HepG2 (cell line): ENCODE data around the gene ZNF416. TPM values are rescaled to one million over a fixed set of nuclear protein-coding genes. Genes with fewer than 3 reads are reported as not detected.

ENCODE experiments used
- ATAC-seq: fragments of 200-7000 bp; cut with Tn5 transposase; 3 replicates; pipeline ENCODE4 v1.9.1; 2020; ENCODE audit warnings: mild to moderate bottlenecking, moderate library complexity
- BruUV-seq: library from RNA; stranded (reverse); fragments of 400-500 nt; replicated peaks from 2 replicates; lab custom pipeline; 2021; lab: Mats Ljungman, UMichigan
- CTCF ChIA-PET: fragments of 300-600 bp; formaldehyde crosslinking; extraction: SDS; loops from one replicate; lab custom pipeline; 2021; ENCODE audit warnings: low total read pairs, inconsistent platforms, low intra/inter-chr PET ratio; lab: Yijun Ruan, JAX
- POLR2A ChIA-PET: fragments of 350-600 bp; sonication (Branson Sonifier 250); formaldehyde crosslinking; loops from one replicate; lab custom pipeline; 2020; ENCODE audit warnings: antibody characterized with exemption, inconsistent platforms; lab: Yijun Ruan, JAX
- DNase-seq: peaks from one replicate; pipeline ENCODE4 v3.0.0-alpha.2; 2015; ENCODE audit warnings: low spot score
- FAIRE-seq: peaks from 3 replicates; lab custom pipeline; 2011; peaks lifted over from hg19 to GRCh38; lab: Jason Lieb, UNC
- H2AFZ ChIP-seq: one replicate; pipeline ENCODE4 v1.6.1; 2011; ENCODE audit warnings: low read length, inconsistent platforms
- H3K27ac ChIP-seq: fragments of 300-600 bp; 3 replicates; pipeline ENCODE4 v1.8.0; 2011; ENCODE audit warnings: mixed run types, mild to moderate bottlenecking, mixed read lengths, low read length, inconsistent platforms; ENCODE audit not compliant: insufficient read depth; ENCODE audit errors: extremely low read length
- H3K27me3 ChIP-seq, 2 experiments: fragments of 200-600 bp in 1 of 2; 2 replicates in 1 of 2; 3 replicates in 1 of 2; pipeline versions ENCODE4 v1.6.0 to v1.8.0; 2011; ENCODE audit warnings: low read length in 2 of 2, mild to moderate bottlenecking in 2 of 2, moderate library complexity in 2 of 2, inconsistent platforms in 1 of 2; ENCODE audit not compliant: insufficient read depth in 2 of 2, control insufficient read depth in 1 of 2
- H3K36me3 ChIP-seq, 2 experiments: fragments of 200-600 bp in 1 of 2; replicated peaks in 1 of 2; 2 replicates in 1 of 2; 3 replicates in 1 of 2; pipeline versions ENCODE4 v1.5.1 to v1.8.0; 2011; ENCODE audit warnings: low read length in 2 of 2, inconsistent platforms in 1 of 2; ENCODE audit not compliant: insufficient read depth in 2 of 2, control insufficient read depth in 1 of 2
- H3K4me1 ChIP-seq: 2 replicates; pipeline ENCODE4 v1.5.1; 2012; ENCODE audit warnings: low read length, inconsistent platforms; ENCODE audit not compliant: insufficient read depth
- H3K4me2 ChIP-seq: 2 replicates; pipeline ENCODE4 v1.6.0; 2011; ENCODE audit warnings: low read depth, low read length, inconsistent platforms
- H3K4me3 ChIP-seq, 3 experiments: fragments of 200-600 bp in 1 of 3; sonication (generic), shearing (Covaris generic) in 1 of 3; replicated peaks in 1 of 3; 2 replicates each; pipeline ENCODE4 v1.5.1; 2011 to 2016; ENCODE audit warnings: low read length in 3 of 3, inconsistent platforms in 2 of 3, low read depth in 2 of 3, mild to moderate bottlenecking in 2 of 3, control low read depth in 1 of 3, mixed read lengths in 1 of 3; ENCODE audit not compliant: insufficient read depth in 1 of 3
- H3K79me2 ChIP-seq: one replicate; pipeline ENCODE4 v1.6.1; 2011; ENCODE audit warnings: low read length, inconsistent platforms; ENCODE audit not compliant: insufficient read depth
- H3K9ac ChIP-seq: 2 replicates; pipeline ENCODE4 v1.6.0; 2011; ENCODE audit warnings: mild to moderate bottlenecking, low read depth, low read length, inconsistent platforms; ENCODE audit not compliant: insufficient read depth
- H3K9me3 ChIP-seq: 2 replicates; pipeline ENCODE4 v1.5.1; 2012; ENCODE audit warnings: mild to moderate bottlenecking, low read length
- H4K20me1 ChIP-seq: 2 replicates; pipeline ENCODE4 v1.6.0; 2011; ENCODE audit warnings: inconsistent platforms, mild to moderate bottlenecking, low read length, moderate library complexity; ENCODE audit not compliant: insufficient read depth
- IRX3 ChIP-seq: sonication (generic); formaldehyde crosslinking; IDR thresholded peaks from 2 replicates; pipeline ENCODE4 v1.8.1; 2023; ENCODE audit warnings: mild to moderate bottlenecking, low read depth, missing genetic modification reagents, borderline replicate concordance
- JUNB ChIP-seq: sonication (generic); formaldehyde crosslinking; IDR thresholded peaks from 2 replicates; pipeline ENCODE4 v1.8.0; 2022; ENCODE audit warnings: missing genetic modification reagents, mild to moderate bottlenecking, borderline replicate concordance
- KLF11 ChIP-seq: IDR thresholded peaks from 2 replicates; pipeline ENCODE4 v1.6.1; 2016; ENCODE audit warnings: missing compliant biosample characterization
- KLF16 ChIP-seq, 2 experiments: sonication (generic) in 1 of 2; formaldehyde crosslinking in 1 of 2; IDR thresholded peaks; 2 replicates each; pipeline versions ENCODE4 v1.6.1 to v1.8.0; 2016 to 2023; ENCODE audit warnings: missing genetic modification reagents in 2 of 2, missing compliant biosample characterization in 1 of 2
- NFE2 ChIP-seq: sonication (generic); formaldehyde crosslinking; IDR thresholded peaks from 2 replicates; pipeline ENCODE4 v1.4.0; 2020; ENCODE audit warnings: missing genetic modification reagents
- RCOR2 ChIP-seq: IDR thresholded peaks from 2 replicates; pipeline ENCODE4 v1.6.1; 2016; ENCODE audit warnings: missing biosample characterization, missing genetic modification reagents
- RFX3 ChIP-seq: IDR thresholded peaks from 2 replicates; pipeline ENCODE4 v1.6.1; 2016; ENCODE audit warnings: missing biosample characterization, missing genetic modification reagents
- SCMH1 ChIP-seq: sonication (generic); formaldehyde crosslinking; IDR thresholded peaks from 2 replicates; pipeline ENCODE4 v1.9.0; 2021; ENCODE audit warnings: missing genetic modification reagents, mild to moderate bottlenecking, borderline replicate concordance
- SIN3A ChIP-seq: IDR thresholded peaks from 2 replicates; pipeline ENCODE4 v1.6.1; 2011; ENCODE audit warnings: low read depth, mild to moderate bottlenecking, control low read depth, low read length, borderline replicate concordance
- ZEB1 ChIP-seq: IDR thresholded peaks from 2 replicates; pipeline ENCODE4 v1.6.1; 2012; ENCODE audit warnings: mild to moderate bottlenecking, low read depth, inconsistent platforms; ENCODE audit not compliant: insufficient replicate concordance
- ZKSCAN1 ChIP-seq: fragments of 150-350 bp; IDR thresholded peaks from 2 replicates; pipeline ENCODE4 v1.6.1; 2014; ENCODE audit warnings: low read length
- ZNF138 ChIP-seq: sonication (generic); formaldehyde crosslinking; IDR thresholded peaks from 2 replicates; pipeline ENCODE4 v1.5.0; 2020; ENCODE audit warnings: mild to moderate bottlenecking, low read depth, missing genetic modification reagents
- ZNF263 ChIP-seq: sonication (generic); formaldehyde crosslinking; IDR thresholded peaks from 2 replicates; pipeline ENCODE4 v1.4.0; 2020; ENCODE audit warnings: missing genetic modification reagents
- ZNF44 ChIP-seq: sonication (generic); formaldehyde crosslinking; IDR thresholded peaks from 2 replicates; pipeline ENCODE4 v1.5.1; 2020; ENCODE audit warnings: mild to moderate bottlenecking, missing genetic modification reagents
- ZNF737 ChIP-seq: sonication (generic); formaldehyde crosslinking; IDR thresholded peaks from 2 replicates; pipeline ENCODE4 v1.5.0; 2020; ENCODE audit warnings: missing genetic modification reagents, mild to moderate bottlenecking, borderline replicate concordance
- WGBS: methylation state at CpG from one replicate; pipeline ENCODE4 v1.1.6; 2017; ENCODE audit warnings: low lambda C conversion rate; 5-methylcytosine and 5-hydroxymethylcytosine counted together
- in situ Hi-C: cut with HindIII; loops from 2 replicates; pipeline ENCODE4 v1.10.0; 2017; ENCODE audit warnings: low pct_unique_long_range_greater_than_20kb; ENCODE audit not compliant: extremely low pct_ligation_motif_present
- intact Hi-C: fragments of 100-400 bp; cut with micrococcal nuclease; formaldehyde crosslinking; loops from one replicate; pipeline ENCODE4 v1.10.0; 2022; ENCODE audit not compliant: unreplicated experiment
- polyA plus RNA-seq, 8 experiments: library from polyadenylated mRNA; depleted of rRNA in 3 of 8; stranded (reverse) in 7 of 8; unstranded in 1 of 8; fragments of >200 nt; fragmentation: Illumina TruSeq in 4 of 8; extraction: Trizol in 4 of 8; gene quantifications; 2 replicates each; pipeline versions ENCODE4 v1.2.1 to v1.2.3, GENCODE V29; 2011 to 2016; ENCODE audit warnings: low read depth in 4 of 8, missing spikeins in 1 of 8, mixed read lengths in 1 of 8; ENCODE audit not compliant: insufficient read depth in 1 of 8
- total RNA-seq, 5 experiments: library from RNA; depleted of rRNA; stranded (reverse); fragments of >200 nt; fragmentation: Illumina TruSeq; extraction: Trizol; gene quantifications; 2 replicates each; pipeline ENCODE4 v1.2.3, GENCODE V29; 2016; ENCODE audit warnings: low read depth in 1 of 5
- TF ChIP-seq, protein P1 (sequence below): sonication (generic); formaldehyde crosslinking; IDR thresholded peaks from 2 replicates; pipeline ENCODE4 v1.4.0; 2020; ENCODE audit warnings: missing genetic modification reagents
- TF ChIP-seq, protein P2 (sequence below): sonication (generic); formaldehyde crosslinking; IDR thresholded peaks from 2 replicates; pipeline ENCODE4 v1.4.0; 2020; ENCODE audit warnings: missing genetic modification reagents
- TF ChIP-seq, protein P3 (sequence below): sonication (generic); formaldehyde crosslinking; IDR thresholded peaks from 2 replicates; pipeline ENCODE4 v1.8.1; 2023; ENCODE audit warnings: mild to moderate bottlenecking, inconsistent platforms, moderate library complexity, missing genetic modification reagents, borderline replicate concordance

ZNF416 gene
- total and polyA plus RNA-seq, 2 of the 13 experiments (the other 11 are each of a cell fraction or from before 2014, with no cell fraction given): 1.5 to 5.3 TPM

DNA sequence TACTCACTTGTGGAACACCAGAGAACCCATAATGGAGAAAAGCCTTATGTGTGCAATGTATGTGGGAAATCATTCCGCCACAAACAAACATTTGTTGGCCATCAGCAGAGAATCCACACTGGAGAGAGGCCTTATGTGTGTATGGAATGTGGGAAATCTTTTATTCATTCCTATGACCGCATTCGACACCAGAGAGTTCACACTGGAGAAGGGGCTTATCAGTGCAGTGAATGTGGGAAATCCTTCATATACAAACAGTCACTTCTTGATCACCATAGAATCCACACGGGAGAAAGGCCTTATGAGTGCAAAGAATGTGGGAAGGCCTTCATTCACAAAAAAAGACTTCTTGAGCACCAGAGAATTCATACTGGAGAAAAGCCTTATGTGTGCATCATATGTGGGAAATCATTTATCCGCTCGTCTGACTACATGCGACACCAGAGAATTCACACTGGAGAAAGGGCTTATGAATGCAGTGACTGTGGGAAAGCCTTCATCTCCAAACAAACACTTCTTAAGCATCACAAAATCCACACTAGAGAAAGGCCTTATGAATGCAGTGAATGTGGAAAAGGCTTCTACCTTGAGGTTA lies 40.7 kb downstream of the ZNF416 start (continued):
- TF ChIP-seq, protein P1, sequence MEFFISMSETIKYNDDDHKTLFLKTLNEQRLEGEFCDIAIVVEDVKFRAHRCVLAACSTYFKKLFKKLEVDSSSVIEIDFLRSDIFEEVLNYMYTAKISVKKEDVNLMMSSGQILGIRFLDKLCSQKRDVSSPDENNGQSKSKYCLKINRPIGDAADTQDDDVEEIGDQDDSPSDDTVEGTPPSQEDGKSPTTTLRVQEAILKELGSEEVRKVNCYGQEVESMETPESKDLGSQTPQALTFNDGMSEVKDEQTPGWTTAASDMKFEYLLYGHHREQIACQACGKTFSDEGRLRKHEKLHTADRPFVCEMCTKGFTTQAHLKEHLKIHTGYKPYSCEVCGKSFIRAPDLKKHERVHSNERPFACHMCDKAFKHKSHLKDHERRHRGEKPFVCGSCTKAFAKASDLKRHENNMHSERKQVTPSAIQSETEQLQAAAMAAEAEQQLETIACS (CRISPR knock-in tag): no peak
- TF ChIP-seq, protein P2, sequence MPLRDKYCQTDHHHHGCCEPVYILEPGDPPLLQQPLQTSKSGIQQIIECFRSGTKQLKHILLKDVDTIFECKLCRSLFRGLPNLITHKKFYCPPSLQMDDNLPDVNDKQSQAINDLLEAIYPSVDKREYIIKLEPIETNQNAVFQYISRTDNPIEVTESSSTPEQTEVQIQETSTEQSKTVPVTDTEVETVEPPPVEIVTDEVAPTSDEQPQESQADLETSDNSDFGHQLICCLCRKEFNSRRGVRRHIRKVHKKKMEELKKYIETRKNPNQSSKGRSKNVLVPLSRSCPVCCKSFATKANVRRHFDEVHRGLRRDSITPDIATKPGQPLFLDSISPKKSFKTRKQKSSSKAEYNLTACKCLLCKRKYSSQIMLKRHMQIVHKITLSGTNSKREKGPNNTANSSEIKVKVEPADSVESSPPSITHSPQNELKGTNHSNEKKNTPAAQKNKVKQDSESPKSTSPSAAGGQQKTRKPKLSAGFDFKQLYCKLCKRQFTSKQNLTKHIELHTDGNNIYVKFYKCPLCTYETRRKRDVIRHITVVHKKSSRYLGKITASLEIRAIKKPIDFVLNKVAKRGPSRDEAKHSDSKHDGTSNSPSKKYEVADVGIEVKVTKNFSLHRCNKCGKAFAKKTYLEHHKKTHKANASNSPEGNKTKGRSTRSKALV (CRISPR knock-in tag): no peak
- TF ChIP-seq IRX3 (CRISPR knock-in tag) (no peak), RCOR2 (CRISPR knock-in tag) (no peak), ZEB1 (no peak)

DNA sequence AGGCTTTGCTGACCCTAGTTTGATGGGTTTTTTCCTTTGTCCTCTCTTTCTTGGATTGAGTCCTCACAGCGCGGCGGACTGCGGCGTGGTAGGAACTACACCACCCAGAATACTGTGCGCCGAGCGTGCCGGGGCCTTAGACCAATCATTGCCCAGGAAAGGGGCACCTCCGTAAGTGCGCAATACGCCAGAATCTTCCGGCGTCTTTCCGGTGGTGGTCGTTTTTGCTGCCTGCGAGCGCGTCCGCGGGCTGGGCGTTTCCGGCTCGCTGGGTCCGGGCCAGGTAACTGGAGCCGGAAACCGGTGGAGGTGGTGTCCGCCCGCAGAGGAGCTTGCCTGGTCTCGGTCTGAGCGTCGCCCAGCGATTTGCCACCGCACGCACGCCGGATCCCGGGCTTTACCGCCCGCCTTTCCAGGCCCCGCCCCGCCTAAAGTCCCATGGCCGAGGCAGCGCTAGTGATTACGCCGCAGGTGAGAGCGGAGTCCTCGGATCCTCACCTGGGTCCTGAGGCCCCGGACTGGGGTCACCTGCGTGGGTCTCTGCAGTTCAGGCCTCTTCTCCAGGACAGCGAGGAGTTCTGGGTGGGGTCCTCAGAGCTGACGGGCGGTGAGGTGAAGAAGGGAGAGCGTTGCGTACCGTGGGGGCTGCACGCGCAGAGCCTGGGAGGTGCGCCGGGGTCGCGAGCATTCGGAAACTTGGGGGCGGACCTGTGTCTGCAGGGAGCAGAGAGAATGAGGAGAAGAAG lies 51.4 kb downstream of the ZNF416 start, which contains the start of gene ZNF549:
ZNF549 (plus strand) TSS at position 221 of the 746 bp plus-strand sequence; CDS start at position 439, 218 bp downstream.
- peak; percentile 99 for ATAC-seq
- intact Hi-C loops (no loop called here), in situ Hi-C loops (no loop called here)
- no peaks in the 10 kb centered on the region for H3K9me3 ChIP-seq
- peaks cover 0 to 11% of the 10 kb centered on the region in 2 experiments; a peak in 3 of 5 replicates for H3K36me3 ChIP-seq
- DNase-seq: peak; percentile 94
- H3K4me1 ChIP-seq: peaks cover 12% of the 10 kb centered on the region
- H3K79me2 ChIP-seq: peaks cover 17% of the 10 kb centered on the region
- BruUV-seq: TSS peak; percentile 57
- H3K27ac ChIP-seq: peak within 1 kb of the TSS; percentile 73
- CTCF ChIA-PET: no interaction called here
- WGBS: under 1% methylated on average over 41 of the region's 64 CpGs
- H3K4me3 ChIP-seq: peak within 1 kb of the TSS; percentile 86 to 99 (median 92)
- POLR2A ChIA-PET: interaction anchor here (0.9 kb wide), 1 partner anchor 155 kb away, joined by 4 read pairs; the partner anchor contains the start of gene ZNF551
- peak; percentile 91 for FAIRE-seq
- peak within 1 kb of the TSS; percentile 77 for H3K9ac ChIP-seq
- H4K20me1 ChIP-seq: no peaks in the 10 kb centered on the region
- peak within 1 kb of the TSS; percentile 76 for H3K4me2 ChIP-seq
- peak within 1 kb of the TSS; percentile 87 for H2AFZ ChIP-seq
- no peaks in the 10 kb centered on the region for H3K27me3 ChIP-seq
- TF ChIP-seq, protein P3, sequence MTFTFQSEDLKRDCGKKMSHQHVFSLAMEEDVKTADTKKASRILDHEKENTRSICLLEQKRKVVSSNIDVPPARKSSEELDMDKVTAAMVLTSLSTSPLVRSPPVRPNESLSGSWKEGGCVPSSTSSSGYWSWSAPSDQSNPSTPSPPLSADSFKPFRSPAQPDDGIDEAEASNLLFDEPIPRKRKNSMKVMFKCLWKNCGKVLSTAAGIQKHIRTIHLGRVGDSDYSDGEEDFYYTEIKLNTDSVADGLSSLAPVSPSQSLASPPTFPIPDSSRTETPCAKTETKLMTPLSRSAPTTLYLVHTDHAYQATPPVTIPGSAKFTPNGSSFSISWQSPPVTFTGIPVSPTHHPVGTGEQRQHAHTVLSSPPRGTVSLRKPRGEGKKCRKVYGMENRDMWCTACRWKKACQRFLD (CRISPR knock-in tag): no peak
- no peak for TF ChIP-seq RFX3 (CRISPR knock-in tag)
- TF ChIP-seq ZNF263: no peak
- 0 out of 2 replicates have a peak, but pooled peaks have one; percentile 48 for TF ChIP-seq SIN3A
- 0 out of 2 replicates have a peak, but pooled peaks have one; percentile 25 for TF ChIP-seq KLF11 (CRISPR knock-in tag)
- TF ChIP-seq ZNF44 (CRISPR knock-in tag): peak; percentile 22; the same call in 1 of the 2 replicates
- TF ChIP-seq ZNF737 (CRISPR knock-in tag): no peak
- TF ChIP-seq ZKSCAN1: 0 out of 2 replicates have a peak, but pooled peaks have one; percentile 17
- peak in 1 of 2 experiments; percentile 69; a peak in 2 of 4 replicates for TF ChIP-seq KLF16 (CRISPR knock-in tag; IDR thresholded peaks at IDR 0.05)
- TF ChIP-seq NFE2 (CRISPR knock-in tag): no peak
- TF ChIP-seq SCMH1 (CRISPR knock-in tag): no peak
- TF ChIP-seq JUNB (CRISPR knock-in tag): no peak
- peak; percentile 51; the same call in 1 of the 2 replicates for TF ChIP-seq ZNF138 (CRISPR knock-in tag)
